GM19238 (cell line): Measurements from ENCODE around the gene PCSK6.

Experiments used
- DNase-seq: peaks from one replicate; pipeline ENCODE4 v3.0.0; 2011; ENCODE audit warnings: low spot score; ENCODE audit not compliant: insufficient read length

The PCSK6 gene

DNA sequence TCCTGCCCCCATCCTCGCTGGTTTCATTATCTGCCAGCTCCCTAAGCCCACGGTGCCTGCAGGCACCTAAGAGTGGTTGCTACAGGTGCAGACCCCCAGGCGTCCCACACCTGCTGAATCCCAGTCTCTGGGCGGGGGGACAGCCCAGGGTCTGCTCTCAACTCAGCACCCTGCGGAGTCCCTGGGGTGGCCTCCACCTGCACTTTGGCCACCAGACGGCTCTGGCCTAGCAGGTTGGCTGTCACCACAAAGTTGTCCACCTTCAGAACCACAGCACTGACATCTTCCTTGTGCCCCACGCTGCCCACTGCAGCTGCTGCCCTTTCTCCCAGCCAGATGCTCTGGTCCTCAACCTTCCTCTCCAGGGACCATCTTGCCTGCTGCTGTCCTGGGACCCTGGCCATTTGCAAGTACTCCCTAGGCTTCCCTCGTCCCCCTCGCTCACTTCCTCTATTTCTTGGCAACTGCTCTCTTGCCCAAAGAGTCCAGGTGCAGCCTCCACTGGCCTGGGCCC lies 159.6 kb downstream of the PCSK6 start:
- DNase-seq = no peak

DNA sequence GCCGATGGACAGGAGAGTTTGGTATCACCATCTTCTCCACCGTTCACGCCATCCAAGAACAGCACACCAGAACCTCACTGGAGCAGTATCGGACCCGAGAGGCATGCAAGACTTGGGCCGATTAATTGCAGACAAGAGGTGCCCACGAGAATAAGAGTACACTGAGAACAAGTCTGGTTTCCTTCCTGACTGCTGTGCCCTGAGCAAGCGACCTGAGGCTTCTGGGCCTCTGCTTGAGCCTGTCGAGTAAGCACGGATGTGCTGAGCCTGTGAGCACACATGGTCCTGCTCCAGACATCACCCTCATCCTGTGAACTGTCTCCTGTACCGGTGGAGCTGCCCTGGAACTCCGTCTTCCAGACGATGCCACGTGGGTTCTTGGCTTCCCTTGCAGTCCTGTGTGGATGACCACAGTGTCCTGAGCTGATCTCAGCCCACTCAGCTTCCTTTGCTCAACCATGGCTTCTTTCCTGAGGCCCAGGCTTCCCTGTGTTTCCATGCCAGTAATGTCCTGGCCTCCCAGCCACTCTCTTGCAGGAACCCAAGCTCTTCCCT lies 160.1 kb downstream of the PCSK6 start:
- DNase-seq = no peak

DNA sequence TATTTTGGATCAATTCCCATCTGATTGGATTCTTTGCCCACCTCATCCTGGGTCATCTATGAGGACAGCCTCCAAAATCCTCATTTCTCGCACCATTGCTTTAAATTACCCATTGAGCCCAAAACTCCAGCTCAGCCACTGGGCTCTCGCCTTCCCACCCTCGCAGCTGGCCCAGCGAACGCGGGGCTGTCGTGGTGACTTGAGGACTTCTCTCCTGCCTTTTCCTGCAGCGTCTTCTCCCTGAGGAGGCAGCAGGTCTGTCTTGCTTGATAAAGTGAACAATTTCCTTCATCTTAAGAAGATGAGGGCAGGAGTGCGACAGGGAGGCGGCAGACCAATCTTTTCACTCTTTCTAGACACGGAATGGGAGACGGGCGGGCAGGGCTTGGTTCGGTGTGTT lies 161.5 kb downstream of the PCSK6 start:
- no peak for DNase-seq

DNA sequence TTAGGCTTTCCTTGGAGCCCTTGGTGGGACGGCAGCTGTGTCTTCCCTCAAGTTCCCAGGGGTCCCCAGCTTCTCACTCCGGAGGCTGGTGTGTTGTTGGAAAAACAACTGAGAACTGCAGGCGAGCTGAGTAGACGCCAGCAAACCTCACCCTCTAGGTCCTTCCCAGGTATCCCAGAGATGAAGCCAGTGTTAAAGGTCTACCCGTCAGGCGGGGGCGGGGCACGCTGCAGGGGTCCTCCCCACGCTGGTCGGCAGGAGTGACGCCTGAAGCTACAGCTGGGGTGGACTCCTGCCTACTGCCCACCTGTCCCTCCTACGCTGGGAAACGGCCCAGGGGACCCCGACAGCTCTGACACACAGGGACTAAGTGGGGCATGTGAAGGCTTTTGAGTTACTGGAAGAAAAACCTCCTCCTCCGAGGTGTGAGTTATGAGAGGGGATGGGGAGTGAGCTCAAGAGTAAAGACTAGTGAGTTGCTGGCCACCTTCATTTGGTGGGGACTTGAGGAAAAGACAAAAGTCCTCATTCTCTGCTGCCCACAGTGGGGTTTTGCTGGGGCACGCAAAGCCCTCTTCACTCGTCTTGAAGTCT lies 162.3 kb downstream of the PCSK6 start:
- no peak for DNase-seq

DNA sequence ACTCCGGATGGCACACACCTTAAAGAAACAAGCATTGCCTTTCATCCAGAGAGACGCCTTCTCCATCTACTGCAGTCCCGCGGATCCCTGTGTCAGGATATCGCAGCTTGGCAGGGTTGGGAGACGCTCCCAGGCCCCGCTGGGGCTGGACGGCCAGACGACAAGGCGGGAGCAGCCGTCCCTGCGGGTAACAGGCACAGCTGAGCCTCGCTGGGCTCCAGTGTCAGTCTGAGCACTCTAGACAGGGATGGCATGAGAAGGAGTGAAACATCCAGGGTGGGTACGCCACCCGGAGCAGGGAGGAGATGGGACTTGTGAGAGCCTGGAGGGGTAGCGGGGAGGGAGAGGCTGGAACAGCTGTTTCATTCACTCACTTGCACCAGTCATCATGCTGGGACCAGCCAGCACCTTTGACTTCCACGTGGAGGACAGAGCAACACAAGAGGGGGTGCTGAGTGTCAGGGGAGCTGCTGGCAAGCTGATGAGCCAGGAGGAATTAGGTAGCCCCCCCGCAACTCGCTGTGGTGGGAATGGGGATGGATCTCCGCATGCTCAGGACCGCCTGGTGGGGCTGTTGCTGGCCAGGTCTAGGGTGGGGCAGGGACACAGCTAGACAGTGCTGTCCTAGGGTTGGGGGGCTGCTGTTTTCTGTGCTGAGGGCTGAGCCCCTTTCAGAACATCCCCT lies 162.9 kb downstream of the PCSK6 start:
- DNase-seq = no peak

DNA sequence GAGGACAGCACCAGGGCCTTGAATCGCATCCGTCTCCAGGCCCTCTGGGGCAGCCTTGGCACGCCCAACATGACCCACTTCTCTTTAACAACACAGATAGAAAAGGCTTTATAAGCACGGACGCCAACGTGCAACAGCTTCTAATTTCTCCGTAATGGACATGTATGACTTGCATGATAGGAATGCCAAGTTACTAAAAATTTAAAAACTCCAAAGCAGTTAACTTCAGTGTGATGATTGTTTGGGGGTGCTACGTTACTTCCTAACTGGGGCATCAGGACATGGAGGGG lies 163.5 kb downstream of the PCSK6 start:
- no peak for DNase-seq

DNA sequence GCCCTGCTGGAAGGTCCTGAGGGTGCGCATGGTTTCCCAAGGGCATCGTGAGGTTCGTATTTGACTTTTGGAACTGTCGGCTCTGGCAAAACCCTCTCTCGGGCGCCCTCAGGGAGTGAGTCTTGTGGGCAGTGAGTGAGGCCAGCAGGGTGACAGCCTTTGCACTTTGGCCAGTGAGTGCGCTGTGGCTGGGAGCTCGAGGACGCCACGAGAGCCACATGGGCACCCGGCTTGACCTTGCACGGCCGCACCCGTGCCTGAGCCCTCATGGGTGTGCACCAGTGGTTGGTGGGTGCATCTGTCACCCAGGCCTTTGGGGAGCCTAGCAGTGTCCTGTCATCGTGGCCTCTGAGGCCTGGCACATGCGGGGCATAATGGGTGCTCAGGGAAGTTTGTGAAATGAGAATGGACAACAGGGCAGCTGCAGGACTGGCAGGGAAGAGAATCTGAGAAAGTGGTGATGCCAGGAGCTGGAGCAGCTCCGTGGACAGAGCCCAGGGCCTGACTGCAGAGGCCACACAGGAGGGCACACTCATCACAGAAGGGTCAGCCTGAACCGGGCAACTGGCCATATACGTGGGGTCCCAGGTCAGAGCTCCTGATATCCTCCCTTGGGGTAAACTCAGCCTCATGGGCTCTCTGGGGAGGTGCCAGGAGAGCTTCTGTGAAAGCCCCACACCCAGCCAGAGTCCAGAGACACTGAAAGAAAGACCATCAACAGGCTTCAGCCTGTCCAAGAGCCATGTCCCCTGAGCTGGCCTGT lies 164.1 kb downstream of the PCSK6 start:
- no peak for DNase-seq

DNA sequence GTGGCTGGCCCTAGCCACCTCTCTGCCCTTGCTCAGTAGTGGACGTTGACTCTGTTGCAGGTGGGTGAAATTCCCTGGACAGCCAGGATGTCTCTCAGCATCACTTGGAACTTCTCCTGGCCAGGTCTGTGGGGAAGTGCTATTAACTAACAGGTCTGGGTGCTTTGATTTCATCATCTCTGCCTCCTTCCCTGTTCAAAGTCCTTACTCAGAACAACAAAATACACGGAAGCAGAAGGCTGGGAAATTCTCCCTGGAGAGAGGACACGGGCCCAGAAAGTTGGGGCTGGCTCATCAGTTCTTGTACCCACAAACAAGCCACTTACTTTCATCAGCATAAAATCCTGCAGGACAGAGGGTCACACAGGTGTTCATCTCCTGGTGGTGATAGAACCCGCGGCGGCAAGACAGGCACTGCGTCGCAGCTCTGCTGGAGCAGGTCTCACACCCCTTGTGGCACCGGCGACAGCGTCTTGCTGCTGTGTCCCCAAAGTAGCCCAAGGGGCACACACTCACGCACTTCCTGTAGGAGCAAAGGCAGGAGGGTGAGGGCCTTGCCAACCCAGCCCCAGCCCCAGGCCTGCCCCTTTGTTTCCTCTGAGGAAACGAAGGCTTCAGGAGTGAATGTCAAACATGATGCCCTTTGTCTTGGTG lies 164.9 kb downstream of the PCSK6 start:
- no peak for DNase-seq

DNA sequence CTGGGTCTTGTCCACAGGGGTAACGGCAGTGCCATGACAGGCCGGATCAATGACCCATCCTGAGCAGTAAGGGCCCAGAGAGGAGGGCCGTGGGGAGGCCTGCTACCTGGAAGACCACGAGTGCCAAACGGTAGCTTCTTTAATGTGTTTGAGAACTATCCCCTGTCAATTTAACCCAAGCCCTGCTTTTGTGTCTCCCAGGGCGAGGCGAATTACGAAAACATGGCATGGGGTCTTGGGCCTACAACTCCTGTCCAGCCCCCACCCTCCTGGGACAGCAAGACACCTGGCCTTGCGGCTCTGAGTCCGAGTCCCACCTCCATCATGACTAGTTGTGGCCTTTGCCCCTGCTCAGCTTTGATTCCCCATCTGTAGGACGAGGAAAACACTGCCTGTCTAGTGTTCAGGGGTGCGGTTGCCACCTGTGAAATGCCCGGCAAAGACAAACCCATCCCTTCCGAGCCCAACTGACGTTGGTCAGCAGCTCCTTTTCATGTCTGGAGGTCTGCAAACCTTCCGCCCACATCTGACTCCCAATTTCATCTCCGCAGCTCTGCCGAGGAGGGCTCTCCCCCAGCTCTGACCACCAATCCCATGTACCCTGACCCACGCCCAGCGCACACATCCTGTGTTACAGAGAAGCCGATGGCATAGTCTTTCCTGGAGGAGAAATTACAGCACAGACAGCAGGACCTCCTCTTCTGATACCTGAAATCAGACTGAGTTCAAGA lies 165.5 kb downstream of the PCSK6 start:
- DNase-seq = no peak

DNA sequence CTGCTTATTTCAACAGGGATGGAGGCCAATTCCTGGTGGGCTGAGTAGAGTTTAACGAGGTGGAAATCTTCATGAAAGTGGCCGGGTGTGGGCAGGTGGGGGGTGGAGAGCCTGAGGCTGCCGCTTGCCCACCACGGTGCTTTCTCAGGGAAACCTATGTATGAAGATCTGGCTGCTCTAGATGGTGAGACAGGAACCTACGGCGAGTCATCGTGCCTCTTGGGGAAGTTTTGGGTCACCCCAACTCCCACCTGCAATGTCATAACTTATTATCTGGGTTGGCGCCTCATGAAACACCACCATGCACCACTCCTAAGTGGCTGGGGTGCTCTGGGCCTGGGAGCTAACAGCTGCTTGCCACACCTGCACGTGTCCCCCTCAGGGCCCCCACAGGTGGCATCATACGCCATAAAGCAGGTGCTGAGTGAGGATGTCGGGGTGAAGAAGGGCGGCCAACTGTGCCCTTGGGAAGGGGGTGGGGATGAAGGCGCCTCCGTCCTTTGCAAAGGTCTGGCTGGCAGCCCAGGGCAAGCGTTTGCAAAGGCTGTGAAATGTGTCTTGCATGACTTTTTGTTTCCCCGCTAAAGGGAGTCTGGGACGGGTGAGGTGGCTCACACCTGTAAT lies 166.5 kb downstream of the PCSK6 start:
- DNase-seq = no peak

DNA sequence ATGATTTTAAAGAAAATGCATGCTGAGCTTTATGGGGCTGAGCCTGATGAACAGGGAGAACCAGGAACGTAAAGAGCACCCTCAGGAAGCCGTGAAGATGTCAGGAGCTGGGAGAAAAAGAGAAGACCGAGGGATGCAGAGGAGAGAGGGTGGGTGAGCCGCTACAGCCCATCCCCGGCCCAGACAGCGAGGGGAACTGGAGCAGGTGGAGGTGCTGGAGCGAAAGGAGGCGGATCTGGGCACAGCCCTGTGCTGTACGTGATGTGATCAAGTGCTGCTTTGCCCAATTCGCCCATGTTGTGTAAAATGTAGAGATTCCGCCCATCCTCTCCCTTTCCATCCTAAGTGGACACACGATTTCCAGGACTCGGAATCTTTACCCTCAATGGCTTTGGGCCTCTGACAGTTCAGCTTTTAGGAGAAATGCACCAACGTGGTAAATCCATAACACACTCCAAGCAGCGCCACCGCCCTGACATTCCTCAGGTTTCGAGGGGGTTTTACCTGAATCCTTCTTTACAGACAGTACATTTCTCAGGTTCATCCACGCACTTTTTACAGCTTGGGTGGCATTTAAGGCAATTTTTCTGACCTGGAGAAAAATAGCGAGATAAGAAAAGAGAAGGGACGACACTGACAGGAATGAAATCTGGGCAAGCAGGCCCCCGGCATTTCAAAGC lies 167.4 kb downstream of the PCSK6 start:
- no peak for DNase-seq

DNA sequence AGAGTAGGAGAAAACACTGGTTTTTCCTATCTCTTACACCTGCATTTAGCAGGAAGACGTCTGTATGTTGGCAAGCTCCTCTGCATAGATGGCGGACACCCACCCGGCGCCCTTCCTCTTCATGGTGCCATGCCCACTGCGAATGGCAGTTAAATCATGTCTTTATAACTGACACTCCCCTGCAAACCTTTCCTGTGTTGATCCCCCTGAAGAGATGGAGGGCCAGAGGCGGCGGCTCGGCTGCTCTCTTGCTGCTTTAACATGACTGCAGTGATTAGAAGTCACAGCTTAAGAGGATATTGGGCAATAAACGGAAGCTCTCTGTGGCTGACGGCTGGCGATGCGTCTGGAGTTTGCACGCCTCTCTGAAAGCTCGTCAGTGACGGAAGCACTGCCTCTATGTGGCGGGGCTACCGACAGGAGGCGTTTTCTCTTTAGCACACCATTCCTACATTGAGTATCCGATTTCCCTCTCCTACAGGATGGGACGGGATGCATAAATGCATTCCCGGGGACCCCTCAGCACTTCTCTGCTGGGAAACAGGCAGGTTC lies 168.9 kb downstream of the PCSK6 start:
- DNase-seq = peak; percentile 45

DNA sequence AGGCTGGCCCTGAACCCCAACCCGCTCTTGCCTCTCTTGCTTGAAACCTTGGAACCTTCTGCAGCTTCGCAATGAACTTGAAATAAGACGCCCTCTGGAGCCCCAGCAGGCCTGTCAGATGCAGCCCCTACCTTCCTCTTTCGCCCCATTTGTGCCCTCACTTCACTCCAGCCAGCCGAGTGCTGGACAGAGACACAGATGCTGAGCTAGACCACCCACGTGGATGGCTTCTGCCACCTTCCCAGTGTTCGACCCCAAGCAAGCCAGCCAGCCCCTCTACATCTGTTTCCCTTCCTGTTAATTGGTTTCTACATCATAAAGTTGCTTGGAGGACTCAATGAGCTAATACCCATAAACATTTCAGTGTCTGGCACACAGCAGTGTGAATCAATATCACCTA lies 170.7 kb downstream of the PCSK6 start:
- no peak for DNase-seq

DNA sequence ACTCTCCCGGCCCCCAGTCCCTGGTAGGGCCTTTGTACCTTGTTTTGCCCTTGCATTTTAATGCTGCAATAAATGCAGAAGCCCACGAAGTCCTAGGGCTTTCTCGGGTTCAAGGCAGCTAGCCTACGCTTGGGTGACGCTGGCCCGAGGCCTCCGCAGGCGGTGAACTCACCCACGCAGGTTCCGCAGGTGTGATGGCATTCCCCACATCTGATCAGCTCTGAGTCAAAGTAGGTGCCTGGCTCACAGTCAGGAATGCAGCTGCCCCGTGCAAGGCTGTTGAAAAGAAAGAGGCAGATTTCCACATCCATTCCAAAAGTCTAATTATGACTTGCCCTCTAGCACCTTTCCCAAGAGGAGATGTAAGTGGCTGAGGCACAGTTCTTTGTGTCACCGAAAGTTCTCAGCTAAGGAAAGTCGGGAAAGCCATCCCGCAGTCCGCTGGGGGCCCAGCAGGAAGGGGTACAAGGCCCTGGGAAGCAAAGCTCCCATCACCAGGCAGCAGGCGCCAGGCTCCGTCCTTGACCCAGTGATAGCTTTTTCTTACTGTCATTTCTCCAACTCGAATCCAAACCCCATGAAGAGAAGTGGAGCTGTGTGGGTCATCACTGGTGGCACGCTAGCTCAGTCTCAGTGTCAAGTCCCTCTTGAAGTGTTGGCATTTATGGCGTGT lies 171.2 kb downstream of the PCSK6 start:
- DNase-seq = no peak

DNA sequence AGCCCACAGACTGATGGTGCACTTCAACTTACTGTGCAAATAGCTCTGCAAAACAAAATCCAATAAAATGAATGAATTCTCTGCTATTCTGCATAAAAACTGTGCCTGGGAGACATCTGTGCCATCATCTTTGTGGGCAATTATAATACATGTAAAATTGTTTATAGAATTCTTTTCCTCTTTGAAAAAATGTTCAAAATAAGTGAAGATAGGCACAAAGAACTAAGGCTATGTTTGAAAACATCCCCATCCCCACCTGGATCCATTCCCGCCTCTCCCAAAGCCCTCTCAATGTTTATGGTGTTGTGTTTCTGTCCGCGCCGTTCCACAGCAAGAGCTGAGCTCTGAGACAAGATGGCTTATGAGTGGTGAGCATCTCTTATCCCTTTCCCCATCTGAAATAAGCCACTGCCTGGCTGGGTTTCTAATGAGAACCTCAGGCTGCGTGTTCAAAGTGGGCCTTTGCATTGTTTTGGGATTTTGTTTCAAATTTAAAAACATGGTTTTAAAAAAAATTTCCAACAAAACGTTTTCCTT lies 172.1 kb downstream of the PCSK6 start:
- DNase-seq = no peak

DNA sequence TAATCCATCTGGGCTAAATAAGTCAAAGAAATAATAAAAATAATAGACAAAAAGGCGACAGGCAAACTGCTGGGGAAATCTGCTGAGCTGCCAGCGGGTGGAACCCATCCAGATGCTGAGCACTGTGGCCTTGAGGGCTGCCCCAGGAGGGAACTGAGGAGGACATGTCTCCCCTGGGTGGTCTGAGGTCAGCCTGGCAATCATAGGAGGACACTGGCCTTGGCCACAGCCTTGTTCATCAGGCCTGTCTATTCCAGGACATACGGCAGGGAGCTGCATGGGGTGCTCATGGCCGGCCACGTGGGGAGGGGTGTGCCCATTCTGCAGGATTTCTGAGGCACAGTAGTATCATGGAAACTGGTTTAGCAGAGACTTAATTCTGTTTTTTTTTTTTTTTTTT lies 173.0 kb downstream of the PCSK6 start:
- DNase-seq = no peak

DNA sequence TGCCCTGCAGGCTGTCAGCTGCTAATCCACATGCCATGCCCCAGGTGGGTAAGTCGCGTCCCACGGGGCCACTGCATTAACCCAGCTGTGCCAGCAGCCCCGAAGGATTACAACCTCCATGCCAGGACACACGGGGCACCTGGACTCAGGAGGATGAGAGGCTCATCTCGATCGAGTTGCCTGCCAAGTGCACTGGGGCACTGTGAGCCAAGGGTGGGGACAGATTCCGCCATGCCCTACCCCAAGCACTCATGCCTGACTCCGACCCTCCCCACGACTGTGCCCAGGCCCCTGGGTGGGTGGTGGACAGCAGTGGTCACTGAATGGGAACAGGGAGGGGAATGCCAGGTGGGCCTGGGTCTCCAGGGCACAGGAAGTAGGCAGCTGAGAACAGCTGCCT lies 173.8 kb downstream of the PCSK6 start:
- no peak for DNase-seq

DNA sequence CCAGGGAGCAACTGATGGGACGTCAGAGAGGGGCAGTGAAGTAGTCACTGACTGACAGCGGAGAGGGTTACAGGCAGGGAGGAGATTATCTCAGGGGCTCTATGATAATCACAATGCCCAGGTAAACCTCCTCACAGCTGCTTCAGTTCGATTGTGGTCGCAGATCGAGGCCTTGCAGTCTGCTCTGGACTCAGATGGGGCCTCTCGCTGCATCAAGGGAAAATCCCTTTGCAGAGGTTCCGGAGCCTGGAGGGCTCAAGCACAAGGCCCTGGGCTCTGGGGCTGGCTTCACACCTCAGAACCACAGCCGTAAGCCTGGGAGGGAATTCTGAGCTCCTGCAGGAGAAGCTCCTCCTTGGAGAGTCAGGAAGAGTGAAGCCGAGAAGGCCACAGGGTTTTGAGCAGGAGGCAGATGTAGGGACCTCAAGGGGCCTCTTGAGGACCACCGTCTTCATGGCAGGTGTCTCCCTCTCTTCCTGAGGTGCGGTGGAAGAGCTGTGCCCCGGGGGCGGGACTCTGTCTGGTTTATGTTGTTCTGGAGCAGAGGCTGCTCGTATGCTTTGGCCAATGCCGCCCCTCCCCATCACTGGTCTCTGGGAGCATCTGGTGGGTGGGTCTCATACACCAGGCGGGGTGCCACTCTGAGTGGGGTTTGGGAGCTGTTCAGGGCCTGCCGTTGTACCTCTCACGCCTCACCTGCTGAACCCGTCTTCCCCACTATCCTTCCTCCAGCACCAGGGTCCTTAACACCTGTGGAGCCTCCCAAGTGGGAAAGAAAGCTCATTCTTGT lies 175.0 kb downstream of the PCSK6 start:
- DNase-seq = no peak
